ENCODE measurements around the gene MN1.

Gene MN1

GRCh38 chr22:27825174-27825573 is 23.6 kb upstream of the MN1 start:
- DNase-seq: no peak

GRCh38 chr22:27823221-27823620 is 21.7 kb upstream of the MN1 start:
- DNase-seq: no peak

- DNase-seq: no peak
Measured at GRCh38 chr22:27820896-27821866, 19.6 kb upstream of the MN1 start.

- DNase-seq: no peak
Measured at GRCh38 chr22:27816552-27816951, 15.0 kb upstream of the MN1 start.

- DNase-seq: no peak
Measured at GRCh38 chr22:27815826-27816530, 14.4 kb upstream of the MN1 start.

- DNase-seq: no peak
Measured at GRCh38 chr22:27814993-27815392, 13.4 kb upstream of the MN1 start.

GRCh38 chr22:27811778-27812177 is 10.2 kb upstream of the MN1 start:
- DNase-seq: no peak

- DNase-seq: peak in 1 of 2 experiments; percentile 65
Measured at GRCh38 chr22:27810609-27811151, 9.1 kb upstream of the MN1 start.

GRCh38 chr22:27809700-27810608 is 8.4 kb upstream of the MN1 start:
- no peak for DNase-seq

- no peak for DNase-seq
Measured at GRCh38 chr22:27809226-27809603, 7.7 kb upstream of the MN1 start.

- DNase-seq: no peak
Measured at GRCh38 chr22:27808451-27809225, 7.1 kb upstream of the MN1 start.

- DNase-seq: no peak
Measured at GRCh38 chr22:27805841-27806240, 4.3 kb upstream of the MN1 start.

GRCh38 chr22:27804470-27805297 is 3.1 kb upstream of the MN1 start:
- DNase-seq: peak; percentile 35 to 88

GRCh38 chr22:27803841-27804415 is 2.4 kb upstream of the MN1 start:
- no peak for DNase-seq

- DNase-seq: no peak
Measured at GRCh38 chr22:27802346-27803073, 954 bp upstream of the MN1 start.

GRCh38 chr22:27801202-27801615 is 347 bp downstream of the MN1 start:
- DNase-seq: no peak

- DNase-seq: no peak
Measured at GRCh38 chr22:27800250-27801201, 1.0 kb downstream of the MN1 start.

- DNase-seq: no peak
Measured at GRCh38 chr22:27799827-27800249, 1.7 kb downstream of the MN1 start.
